ENCODE results near the gene FIGN. TPM values are rescaled to one million over a fixed set of nuclear protein-coding genes. Genes with fewer than 3 reads are reported as not detected.

The FIGN gene
- total RNA-seq, 1 experiment from 2014 or later: 14.6 TPM

DNA sequence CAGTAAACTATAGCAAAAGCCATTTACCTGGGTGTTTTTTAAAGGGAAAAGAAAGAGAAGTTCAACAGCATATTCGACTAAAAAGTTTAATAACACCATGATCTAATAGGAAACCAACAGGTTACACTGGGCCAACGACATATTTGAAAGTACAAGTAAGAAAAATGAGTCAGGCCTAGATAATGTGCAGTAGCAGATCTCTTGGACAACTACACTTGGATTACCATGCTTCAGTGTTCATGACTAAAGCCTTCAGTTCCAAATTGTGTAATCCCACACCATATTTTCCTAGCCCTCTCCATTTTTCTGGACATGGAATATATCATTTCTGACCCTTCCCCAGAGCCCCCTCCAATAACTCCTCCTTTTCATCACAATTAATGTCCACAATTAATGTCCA lies 39.1 kb upstream of the FIGN start:
- Histone ChIP-seq H3K14ac (ENCODE audit: insufficient read depth, low read length) (no peak overlapping the region), H3K9me3 (ENCODE audit: control insufficient read depth, low read depth, low read length) (no peaks in the 10 kb centered on the region), H2BK5ac (ENCODE audit: insufficient read length, low read length) (no peak overlapping the region), H4K91ac (ENCODE audit: insufficient read length, low read depth, low read length) (no peak overlapping the region), H4K5ac (ENCODE audit: insufficient read length, low read depth, low read length) (no peak overlapping the region), H3K79me1 (ENCODE audit: insufficient read depth, low read depth, low read length, poor library complexity, severe bottlenecking) (no peaks in the 10 kb centered on the region), H3K79me2 (ENCODE audit: insufficient read depth, low read length) (no peaks in the 10 kb centered on the region), H3K4me1 (ENCODE audit: insufficient read depth, low read length) (no peaks in the 10 kb centered on the region), H3K18ac (ENCODE audit: insufficient read length, low read depth, low read length) (no peak overlapping the region), H3K27me3 (ENCODE audit: insufficient read depth, low read length) (no peaks in the 10 kb centered on the region), H3K56ac (ENCODE audit: insufficient read length, low read depth, low read length) (no peak overlapping the region), H4K8ac (replicated peaks; ENCODE audit: insufficient read length, low read depth, low read length) (no peak overlapping the region), H2BK15ac (ENCODE audit: low read depth, low read length) (no peak overlapping the region), H3K23me2 (ENCODE audit: insufficient read length, low read depth, low read length, poor library complexity, severe bottlenecking) (no peaks in the 10 kb centered on the region), H4K20me1 (ENCODE audit: control insufficient read depth, insufficient read depth, insufficient read length) (no peaks in the 10 kb centered on the region), H3K4me2 (ENCODE audit: insufficient read depth, insufficient read length, low read length) (no peak overlapping the region), H2BK20ac (ENCODE audit: low read depth, low read length, poor library complexity, severe bottlenecking) (no peak overlapping the region), H2BK12ac (ENCODE audit: insufficient read length, low read depth, low read length) (no peak overlapping the region), H3K23ac (ENCODE audit: insufficient read length, low read depth, low read length) (no peak overlapping the region), H3K4ac (ENCODE audit: low read depth, low read length) (no peak overlapping the region), H2AK5ac (ENCODE audit: insufficient read length, low read length) (no peak overlapping the region), H2BK120ac (ENCODE audit: low read depth, low read length, poor library complexity, severe bottlenecking) (no peak overlapping the region), H3K27ac (ENCODE audit: insufficient read length, low read depth, low read length) (no peak overlapping the region), H3K9ac (ENCODE audit: extremely low read depth, insufficient read length, low read length) (no peak overlapping the region), H2AFZ (ENCODE audit: low read length) (no peak overlapping the region), H3T11ph (ENCODE audit: low read length) (no peak overlapping the region)
- H3K9me3 Mint-ChIP-seq: no peaks in the 10 kb centered on the region
- no peaks in the 10 kb centered on the region for H3K4me1 Mint-ChIP-seq
- H3K27ac Mint-ChIP-seq: no peak overlapping the region
- no peaks in the 10 kb centered on the region for H3K27me3 Mint-ChIP-seq (ENCODE audit: low read depth)
- H3K36me3 Mint-ChIP-seq (ENCODE audit: insufficient read depth in 1 of 3, low read depth in 3 of 3): no peaks in the 10 kb centered on the region
- H3K4me3 Mint-ChIP-seq: no peak overlapping the region
- no CpG with 5 or more reads among the region's 2 CpGs for WGBS (ENCODE audit: extremely low coverage, insufficient read length, low lambda C conversion rate)
- TF ChIP-seq, protein P1, sequence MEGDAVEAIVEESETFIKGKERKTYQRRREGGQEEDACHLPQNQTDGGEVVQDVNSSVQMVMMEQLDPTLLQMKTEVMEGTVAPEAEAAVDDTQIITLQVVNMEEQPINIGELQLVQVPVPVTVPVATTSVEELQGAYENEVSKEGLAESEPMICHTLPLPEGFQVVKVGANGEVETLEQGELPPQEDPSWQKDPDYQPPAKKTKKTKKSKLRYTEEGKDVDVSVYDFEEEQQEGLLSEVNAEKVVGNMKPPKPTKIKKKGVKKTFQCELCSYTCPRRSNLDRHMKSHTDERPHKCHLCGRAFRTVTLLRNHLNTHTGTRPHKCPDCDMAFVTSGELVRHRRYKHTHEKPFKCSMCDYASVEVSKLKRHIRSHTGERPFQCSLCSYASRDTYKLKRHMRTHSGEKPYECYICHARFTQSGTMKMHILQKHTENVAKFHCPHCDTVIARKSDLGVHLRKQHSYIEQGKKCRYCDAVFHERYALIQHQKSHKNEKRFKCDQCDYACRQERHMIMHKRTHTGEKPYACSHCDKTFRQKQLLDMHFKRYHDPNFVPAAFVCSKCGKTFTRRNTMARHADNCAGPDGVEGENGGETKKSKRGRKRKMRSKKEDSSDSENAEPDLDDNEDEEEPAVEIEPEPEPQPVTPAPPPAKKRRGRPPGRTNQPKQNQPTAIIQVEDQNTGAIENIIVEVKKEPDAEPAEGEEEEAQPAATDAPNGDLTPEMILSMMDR (conservative IDR thresholded peaks at IDR 0.05): no peak
- no peak for DNase-seq

Measured in H9 (cell line).